Upper lobe of right lung (tissue), 1 donor: ENCODE measurements around the gene BAG5. TPM values are rescaled to one million over a fixed set of nuclear protein-coding genes. Genes with fewer than 3 reads are reported as not detected.

Experiments
- ATAC-seq: fragments of 200-7000 bp; cut with Tn5 transposase; one replicate; pipeline ENCODE4 v1.9.1; 2020; ENCODE audit warnings: mild to moderate bottlenecking, moderate library complexity
- DNase-seq: peaks from one replicate; pipeline ENCODE4 v3.0.0-alpha.2; 2020
- H3K27ac ChIP-seq: fragments of 200-600 bp; one replicate; pipeline ENCODE4 v1.8.0; 2022
- H3K27me3 ChIP-seq: fragments of 200-600 bp; one replicate; pipeline ENCODE4 v1.8.0; 2022; ENCODE audit warnings: mild to moderate bottlenecking
- H3K36me3 ChIP-seq: fragments of 200-600 bp; one replicate; pipeline ENCODE4 v1.8.0; 2022
- H3K4me1 ChIP-seq: fragments of 200-600 bp; one replicate; pipeline ENCODE4 v1.8.0; 2022
- H3K4me3 ChIP-seq: fragments of 200-600 bp; one replicate; pipeline ENCODE4 v1.8.0; 2022; ENCODE audit warnings: mild to moderate bottlenecking
- H3K9me3 ChIP-seq: fragments of 200-600 bp; one replicate; pipeline ENCODE4 v1.8.0; 2022
- CTCF ChIP-seq: fragments of 200-600 bp; IDR thresholded peaks from one replicate; pipeline ENCODE4 v1.8.0; 2022; ENCODE audit warnings: antibody characterized with exemption
- intact Hi-C: fragments of 100-400 bp; cut with DNase I; formaldehyde crosslinking; loops from one replicate; pipeline ENCODE4 v1.11.0; 2022
- total RNA-seq: library from RNA; stranded (reverse); fragmentation: NEBNext Ultra II Directional; extraction: Animal tissue kit (Norgen Biotek cat#: 25700); gene quantifications from one replicate; pipeline ENCODE4 v1.2.1, GENCODE V29; 2021
- donor health status: DM: no; HTN: yes; CAD: no; lungs with severe emphysema.

The BAG5 gene
- total RNA-seq, 1 donor from 2014 or later: 33.0 TPM

- intact Hi-C loops: no loop called here
- DNase-seq: no peak
- no peak for ATAC-seq
- Histone ChIP-seq H3K4me3 (no peak overlapping the region), H3K27ac (peak overlapping the region; percentile 67), H3K36me3 (peaks cover 31% of the 10 kb centered on the region), H3K9me3 (no peaks in the 10 kb centered on the region), H3K4me1 (peaks cover 37% of the 10 kb centered on the region), H3K27me3 (no peaks in the 10 kb centered on the region)
- no peak for TF ChIP-seq CTCF
Measured at GRCh38 chr14:103574707-103575285, 12.3 kb upstream of the BAG5 start.

DNA sequence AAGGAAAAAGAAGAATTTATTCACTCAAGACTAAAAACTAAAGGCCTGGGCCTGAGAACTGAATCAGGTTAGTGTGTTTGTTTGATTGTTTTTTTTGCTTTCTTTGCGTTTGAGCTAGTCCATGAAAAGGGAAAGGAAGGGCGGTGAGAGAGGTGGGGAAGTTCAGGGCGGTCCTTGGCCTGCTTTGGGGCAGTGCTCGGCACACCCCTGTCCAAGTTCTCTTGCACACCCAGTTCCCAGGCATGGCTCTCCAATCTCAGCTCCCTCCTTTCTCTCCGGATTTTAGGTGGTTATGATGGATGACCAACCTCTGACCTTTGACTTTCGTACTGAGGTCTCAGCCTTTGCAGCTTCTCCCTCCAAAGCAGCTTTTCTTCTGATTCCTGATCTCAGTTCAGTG lies 11.6 kb upstream of the BAG5 start:
- no peak for DNase-seq
- H3K4me3 ChIP-seq: no peak overlapping the region
- intact Hi-C loops: no loop called here
- no peak overlapping the region for H3K27ac ChIP-seq
- no peak for TF ChIP-seq CTCF
- no peak for ATAC-seq
- H3K4me1 ChIP-seq: peaks cover 37% of the 10 kb centered on the region
- peaks cover 31% of the 10 kb centered on the region for H3K36me3 ChIP-seq
- H3K27me3 ChIP-seq: no peaks in the 10 kb centered on the region
- H3K9me3 ChIP-seq: no peaks in the 10 kb centered on the region

DNA sequence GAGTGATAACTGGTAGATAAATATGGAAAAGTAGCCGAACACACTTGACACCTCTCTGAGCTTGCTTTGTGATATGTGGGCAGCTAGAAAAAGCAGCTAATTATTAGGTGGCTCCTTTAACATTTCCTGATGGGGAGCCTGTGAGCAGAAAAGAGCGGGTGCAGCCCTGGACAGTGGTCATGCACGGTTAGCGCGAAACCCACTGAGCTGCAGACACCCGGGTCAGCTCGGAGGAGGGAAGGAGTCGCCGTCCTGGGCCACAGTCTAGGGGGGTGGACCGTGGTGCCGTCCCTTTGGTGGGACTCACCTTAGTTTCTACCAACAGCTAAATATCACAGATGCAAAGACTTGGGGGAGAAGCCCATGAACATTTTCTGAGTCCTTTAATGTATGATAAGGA lies 7.0 kb upstream of the BAG5 start:
- H3K4me1 ChIP-seq: peaks cover 13% of the 10 kb centered on the region
- no peak for DNase-seq
- intact Hi-C loops: no loop called here

DNA sequence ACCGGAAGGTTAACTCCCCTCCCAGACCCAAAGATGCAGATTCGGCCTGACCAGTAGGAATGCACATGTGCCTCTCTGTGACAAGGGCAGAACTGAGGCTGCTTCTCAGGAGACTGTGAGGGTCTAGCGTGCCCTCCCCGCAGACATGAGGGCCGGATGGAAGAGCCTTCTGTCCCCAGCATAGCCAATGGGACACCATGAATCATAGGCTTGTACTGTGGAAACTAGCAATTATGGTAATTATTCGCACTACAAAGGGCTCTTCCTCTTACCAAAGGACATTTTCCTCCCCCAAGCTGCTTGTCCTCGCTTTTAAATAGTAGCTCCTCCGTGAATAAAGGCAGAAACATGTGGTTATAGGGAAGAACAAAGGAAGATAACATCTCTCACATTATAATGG lies 6.5 kb upstream of the BAG5 start:
- Histone ChIP-seq H3K27me3 (no peaks in the 10 kb centered on the region), H3K27ac (no peak overlapping the region), H3K9me3 (no peaks in the 10 kb centered on the region), H3K4me1 (peaks cover 14% of the 10 kb centered on the region), H3K4me3 (no peak overlapping the region), H3K36me3 (peaks cover 19% of the 10 kb centered on the region)
- DNase-seq: no peak
- no peak for TF ChIP-seq CTCF
- no peak for ATAC-seq
- intact Hi-C loops: no loop called here

More for the DNA sequence above, 7.0 kb upstream of the BAG5 start:
- no peak overlapping the region for H3K27ac ChIP-seq
- no peaks in the 10 kb centered on the region for H3K27me3 ChIP-seq
- peaks cover 24% of the 10 kb centered on the region for H3K36me3 ChIP-seq
- no peak for TF ChIP-seq CTCF
- no peak overlapping the region for H3K4me3 ChIP-seq
- H3K9me3 ChIP-seq: no peaks in the 10 kb centered on the region
- no peak for ATAC-seq

DNA sequence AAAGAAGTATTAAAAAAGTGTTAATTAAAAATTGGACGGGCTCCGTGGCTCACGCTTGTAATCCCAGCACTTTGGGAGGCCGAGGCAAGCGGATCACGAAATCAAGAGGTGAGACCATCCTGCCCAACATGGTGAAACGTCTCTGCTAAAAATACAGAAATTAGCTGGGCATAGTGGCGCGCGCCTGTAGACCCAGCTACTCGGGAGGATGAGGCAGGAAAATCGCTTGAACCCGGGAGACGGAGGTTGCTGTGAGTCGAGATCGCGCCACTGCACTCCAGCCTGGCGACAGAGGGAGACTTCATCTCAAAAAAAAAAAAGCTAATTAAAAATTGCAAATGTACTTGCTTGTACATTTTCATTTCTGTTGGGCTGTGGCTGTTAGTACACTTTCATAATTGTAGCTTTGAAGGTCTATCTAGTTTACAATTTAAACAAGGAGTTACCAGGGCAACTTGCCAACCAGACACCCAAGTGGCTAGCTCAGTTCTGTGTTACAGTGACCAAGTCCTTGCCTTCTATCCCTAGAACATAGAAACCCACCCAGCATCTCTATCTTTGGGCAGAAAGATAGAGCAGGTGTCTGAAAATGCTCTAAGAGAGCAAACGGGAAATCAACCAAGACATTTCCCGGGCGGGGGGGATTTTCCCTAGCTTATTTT lies 1.5 kb upstream of the BAG5 start:
- peaks cover 42% of the 10 kb centered on the region for H3K4me1 ChIP-seq
- no peak for ATAC-seq
- peak overlapping the region; percentile 97 for H3K27ac ChIP-seq
- peaks cover 20% of the 10 kb centered on the region for H3K36me3 ChIP-seq
- intact Hi-C loops: no loop called here
- peak overlapping the region; percentile 87 for H3K4me3 ChIP-seq
- no peaks in the 10 kb centered on the region for H3K27me3 ChIP-seq
- no peaks in the 10 kb centered on the region for H3K9me3 ChIP-seq
- no peak for DNase-seq
- TF ChIP-seq CTCF: no peak
